ENCODE data around the gene TPTE2. TPM values are rescaled to one million over a fixed set of nuclear protein-coding genes. Genes with fewer than 3 reads are reported as not detected.

Gene TPTE2
- total RNA-seq, 2 donors from 2014 or later, result 0.15 TPM; not detected in 1

DNA sequence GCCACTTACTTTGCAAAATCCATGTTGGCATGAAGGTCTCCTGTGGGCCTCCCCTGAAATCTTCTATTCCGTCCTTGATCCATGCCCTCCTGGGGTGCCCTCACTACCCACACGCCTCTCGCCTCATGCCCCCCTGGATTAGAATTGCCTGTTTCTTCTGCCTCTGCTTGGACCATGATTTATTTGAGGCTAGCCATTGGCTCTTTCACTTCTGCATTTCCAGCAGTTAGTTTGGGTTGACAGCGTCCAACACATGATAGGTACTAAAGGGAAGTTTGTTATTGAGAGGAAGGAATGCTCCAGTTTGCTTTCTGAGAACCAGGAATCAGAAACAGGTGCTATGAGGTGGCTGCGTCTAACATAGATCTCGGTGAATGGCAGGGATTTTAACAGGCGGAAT is 30.5 kb upstream of the TPTE2 start:
- Histone ChIP-seq H3K27ac (no peak overlapping the region), H3K4me3 (no peak overlapping the region), H3K27me3 (no peaks in the 10 kb centered on the region), H3K36me3 (no peaks in the 10 kb centered on the region), H3K9me3 (no peaks in the 10 kb centered on the region), H3K4me1 (no peaks in the 10 kb centered on the region), H3K9ac (ENCODE audit: low read depth in 2 of 2, low read length in 2 of 2) (no peak overlapping the region)
- TF ChIP-seq, protein P1, sequence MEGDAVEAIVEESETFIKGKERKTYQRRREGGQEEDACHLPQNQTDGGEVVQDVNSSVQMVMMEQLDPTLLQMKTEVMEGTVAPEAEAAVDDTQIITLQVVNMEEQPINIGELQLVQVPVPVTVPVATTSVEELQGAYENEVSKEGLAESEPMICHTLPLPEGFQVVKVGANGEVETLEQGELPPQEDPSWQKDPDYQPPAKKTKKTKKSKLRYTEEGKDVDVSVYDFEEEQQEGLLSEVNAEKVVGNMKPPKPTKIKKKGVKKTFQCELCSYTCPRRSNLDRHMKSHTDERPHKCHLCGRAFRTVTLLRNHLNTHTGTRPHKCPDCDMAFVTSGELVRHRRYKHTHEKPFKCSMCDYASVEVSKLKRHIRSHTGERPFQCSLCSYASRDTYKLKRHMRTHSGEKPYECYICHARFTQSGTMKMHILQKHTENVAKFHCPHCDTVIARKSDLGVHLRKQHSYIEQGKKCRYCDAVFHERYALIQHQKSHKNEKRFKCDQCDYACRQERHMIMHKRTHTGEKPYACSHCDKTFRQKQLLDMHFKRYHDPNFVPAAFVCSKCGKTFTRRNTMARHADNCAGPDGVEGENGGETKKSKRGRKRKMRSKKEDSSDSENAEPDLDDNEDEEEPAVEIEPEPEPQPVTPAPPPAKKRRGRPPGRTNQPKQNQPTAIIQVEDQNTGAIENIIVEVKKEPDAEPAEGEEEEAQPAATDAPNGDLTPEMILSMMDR (IDR thresholded peaks at IDR 0.05), result no peak
- intact Hi-C loops (cut with DNase I), result no loop called here
- no peak for DNase-seq

DNA sequence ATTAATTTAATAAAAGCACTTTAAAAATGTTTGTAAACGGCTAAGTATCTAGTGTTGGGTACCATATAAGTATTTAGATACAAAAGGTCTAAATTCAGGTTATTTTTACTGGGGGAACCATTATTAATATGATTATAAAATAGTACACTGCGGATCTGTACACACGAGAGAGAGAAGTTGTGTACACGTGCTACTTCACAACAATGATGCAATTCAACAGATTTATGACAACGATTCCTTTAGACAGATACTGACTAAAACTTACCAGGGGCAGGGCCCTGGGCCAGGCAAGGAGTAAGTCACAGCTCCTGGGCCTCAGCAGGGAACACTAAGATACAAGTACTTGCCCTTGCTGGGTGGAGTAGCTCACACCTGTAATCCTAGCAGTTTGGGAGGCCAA is 29.1 kb upstream of the TPTE2 start:
- H3K27me3 ChIP-seq, result no peaks in the 10 kb centered on the region
- no peak overlapping the region for H3K9ac ChIP-seq (ENCODE audit: low read depth in 2 of 2, low read length in 2 of 2)
- intact Hi-C loops (cut with DNase I), result no loop called here
- H3K36me3 ChIP-seq, result no peaks in the 10 kb centered on the region
- no peak overlapping the region for H3K27ac ChIP-seq
- DNase-seq, result no peak
- no peaks in the 10 kb centered on the region for H3K9me3 ChIP-seq
- TF ChIP-seq, protein P1 (IDR thresholded peaks at IDR 0.05), result no peak
- no peak overlapping the region for H3K4me3 ChIP-seq
- H3K4me1 ChIP-seq, result no peaks in the 10 kb centered on the region

DNA sequence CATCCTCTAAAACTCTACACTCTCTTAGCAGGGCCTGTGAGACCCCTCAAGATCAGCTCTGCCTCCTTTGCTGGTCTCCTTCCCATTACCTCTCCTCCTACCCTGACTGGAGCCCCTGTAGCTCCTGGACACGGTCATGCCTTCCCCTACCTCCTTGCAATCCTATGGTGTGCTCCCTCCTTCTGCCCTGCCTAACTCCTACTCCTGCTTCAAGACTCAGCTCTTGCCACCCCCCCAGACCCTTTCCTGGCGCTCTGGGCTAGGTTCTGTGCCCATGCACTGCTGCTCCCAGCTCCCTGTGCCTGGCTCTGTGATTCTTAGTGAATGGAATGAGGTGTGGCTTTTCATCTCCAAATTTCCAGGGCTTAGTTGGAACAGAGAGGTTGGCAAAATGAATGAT is 28.0 kb upstream of the TPTE2 start:
- Histone ChIP-seq H3K36me3 (no peaks in the 10 kb centered on the region), H3K27ac (no peak overlapping the region), H3K9ac (ENCODE audit: low read depth in 2 of 2, low read length in 2 of 2) (no peak overlapping the region), H3K27me3 (no peaks in the 10 kb centered on the region), H3K4me3 (no peak overlapping the region), H3K9me3 (no peaks in the 10 kb centered on the region), H3K4me1 (no peaks in the 10 kb centered on the region)
- TF ChIP-seq, protein P1 (IDR thresholded peaks at IDR 0.05), result no peak
- DNase-seq, result no peak
- intact Hi-C loops (cut with DNase I), result no loop called here

DNA sequence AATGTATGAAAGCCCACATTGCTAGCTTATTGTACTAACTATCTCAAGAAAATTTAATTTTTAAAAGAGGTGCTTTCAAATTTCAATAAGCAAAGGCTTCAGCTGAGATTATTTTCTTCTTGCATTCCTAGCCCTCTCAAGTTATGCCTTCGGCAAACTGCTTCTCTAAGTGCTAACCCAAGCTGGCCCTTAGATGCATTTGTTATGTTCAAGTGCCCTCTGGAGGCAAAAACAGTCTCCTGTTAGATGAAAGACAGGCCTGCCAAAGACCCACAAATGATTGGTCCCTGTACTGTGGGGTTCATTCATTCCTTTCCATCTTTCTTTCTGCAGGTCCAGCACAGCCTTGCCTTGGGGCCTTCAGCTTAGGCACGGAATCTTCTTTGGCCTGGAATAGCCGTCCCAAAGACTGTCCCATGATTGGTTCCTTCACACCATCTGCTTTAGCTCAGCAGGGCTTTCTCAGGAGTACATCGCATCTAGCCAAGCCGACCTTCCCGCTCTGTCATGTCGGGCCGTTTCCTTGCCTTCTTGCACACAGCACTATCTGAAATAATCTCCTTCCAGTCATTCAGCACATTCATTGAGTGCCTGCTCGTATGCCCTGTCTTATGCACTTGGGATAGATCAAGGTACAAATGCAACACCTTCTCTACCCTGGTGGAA is 26.4 kb upstream of the TPTE2 start:
- H3K9me3 ChIP-seq, result no peaks in the 10 kb centered on the region
- no peaks in the 10 kb centered on the region for H3K27me3 ChIP-seq
- H3K9ac ChIP-seq (ENCODE audit: low read depth in 2 of 2, low read length in 2 of 2), result no peak overlapping the region
- intact Hi-C loops (cut with DNase I), result no loop called here
- H3K4me1 ChIP-seq, result no peaks in the 10 kb centered on the region
- H3K36me3 ChIP-seq, result no peaks in the 10 kb centered on the region
- DNase-seq, result no peak
- TF ChIP-seq, protein P1 (IDR thresholded peaks at IDR 0.05), result peak; percentile 56
- no peak overlapping the region for H3K4me3 ChIP-seq
- no peak overlapping the region for H3K27ac ChIP-seq

DNA sequence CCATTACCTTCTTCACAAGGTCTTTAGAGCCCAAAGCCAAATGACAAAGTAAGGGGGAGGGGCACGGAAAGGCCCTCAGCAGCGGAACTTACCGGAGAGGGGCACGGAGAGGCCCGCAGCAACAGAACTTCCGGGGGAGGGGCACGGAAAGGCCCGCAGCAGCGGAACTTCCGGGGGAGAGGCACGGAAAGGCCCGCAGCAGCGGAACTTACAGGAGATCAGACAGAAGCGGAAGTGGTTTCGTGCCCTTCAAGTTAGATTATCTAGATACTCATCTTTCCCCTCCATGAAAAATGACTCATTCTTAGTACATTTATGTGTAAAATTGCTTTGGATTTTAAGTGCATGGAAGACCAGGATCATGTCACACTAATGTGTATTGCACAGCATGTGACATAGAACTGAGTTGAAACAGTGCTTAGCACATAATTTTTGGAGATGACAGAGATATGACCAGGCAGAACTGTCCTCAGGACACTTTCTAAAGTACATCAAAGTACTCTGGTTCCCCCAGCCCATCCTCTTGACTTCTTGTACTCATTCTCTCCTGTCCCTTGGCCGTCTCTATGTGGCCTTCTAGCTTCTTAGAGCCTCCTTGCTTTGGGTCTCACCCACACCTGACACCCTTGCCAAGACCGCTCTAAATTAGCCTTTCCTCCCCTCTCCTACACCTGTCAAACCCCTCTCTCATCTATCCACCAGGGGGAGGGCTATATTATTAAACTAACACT is 25.7 kb upstream of the TPTE2 start:
- H3K4me1 ChIP-seq, result no peaks in the 10 kb centered on the region
- peak; percentile 27 for DNase-seq
- H3K36me3 ChIP-seq, result no peaks in the 10 kb centered on the region
- no peak overlapping the region for H3K9ac ChIP-seq (ENCODE audit: low read depth in 2 of 2, low read length in 2 of 2)
- no peak overlapping the region for H3K27ac ChIP-seq
- TF ChIP-seq, protein P1 (IDR thresholded peaks at IDR 0.05), result no peak
- H3K27me3 ChIP-seq, result no peaks in the 10 kb centered on the region
- no peaks in the 10 kb centered on the region for H3K9me3 ChIP-seq
- no peak overlapping the region for H3K4me3 ChIP-seq
- intact Hi-C loops (cut with DNase I), result no loop called here
